HL-60/S4 treated with phorbol 12-myristate 13-acetate at 8.2 ng/mL for 4 days and 3 days (cell line): ENCODE data around the gene CACNA2D3.

Source experiments
- in situ Hi-C: fragments of 300-500 bp; cut with MboI; formaldehyde crosslinking; loops from 2 replicates; pipeline ENCODE4 v1.15.0; 2022; ENCODE audit warnings: low sequenced_read_pairs

CACNA2D3 gene

DNA sequence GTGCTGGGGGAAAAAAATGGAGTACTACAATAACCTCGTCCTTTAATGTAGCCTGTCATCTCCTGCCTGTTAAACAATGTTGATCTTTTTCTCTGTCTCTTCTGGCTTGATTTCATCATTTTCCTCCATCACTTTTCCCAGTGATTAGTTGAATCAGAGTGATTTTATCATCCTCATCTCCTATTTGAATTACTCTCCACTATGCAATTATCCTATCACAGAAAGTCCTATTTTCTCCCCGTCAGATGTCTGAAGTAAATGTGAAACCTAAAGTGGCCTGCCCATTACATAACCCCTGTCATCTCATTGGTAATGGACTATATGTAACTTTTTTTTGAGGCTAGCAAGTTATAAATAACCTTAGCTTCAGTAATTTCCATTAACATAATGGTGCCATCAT, 201.8 kb downstream of the CACNA2D3 start:
- in situ Hi-C loops: no loop called here

DNA sequence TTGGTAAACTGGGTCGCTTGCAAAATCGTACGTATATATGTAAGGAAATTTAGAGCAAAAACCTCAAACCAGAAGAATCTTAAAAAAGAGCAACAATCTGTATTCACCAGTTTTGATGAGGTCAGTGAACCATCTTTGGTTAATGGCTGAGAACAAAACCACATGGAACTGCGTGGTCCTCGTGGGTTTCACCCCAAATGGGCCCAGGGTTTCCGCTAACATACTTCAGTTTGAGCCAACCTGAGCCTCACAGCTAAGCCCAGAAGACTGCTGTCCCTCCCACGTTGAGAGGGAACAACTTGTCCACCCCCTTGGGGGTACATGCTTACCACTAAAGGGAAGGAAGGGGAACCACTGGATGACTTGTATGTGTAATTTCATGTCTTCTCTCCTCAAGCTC, 204.6 kb downstream of the CACNA2D3 start:
- in situ Hi-C loops: no loop called here

- in situ Hi-C loops: no loop called here
Observed at GRCh38 chr3:54331341-54331740, 209.0 kb downstream of the CACNA2D3 start.

- in situ Hi-C loops: no loop called here
Observed at GRCh38 chr3:54337846-54338245, 215.5 kb downstream of the CACNA2D3 start.

DNA sequence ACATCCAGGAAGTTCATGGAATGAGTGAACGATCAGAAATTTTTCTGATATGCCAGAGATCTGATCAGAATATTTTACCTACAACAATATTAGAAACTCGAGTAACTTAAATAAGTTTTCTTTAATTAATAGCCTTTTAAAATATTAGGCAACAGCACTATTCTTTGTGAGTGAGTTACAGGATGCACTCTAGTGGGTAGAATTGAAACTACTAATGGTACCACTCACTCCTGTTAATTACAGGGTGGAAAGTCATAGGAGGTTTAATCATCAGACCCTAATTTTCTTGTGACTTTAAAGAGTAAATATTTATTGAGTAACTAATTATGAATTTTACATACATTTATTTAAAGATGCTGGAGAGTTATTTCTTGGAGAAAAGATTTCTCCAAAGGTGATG, 217.3 kb downstream of the CACNA2D3 start:
- in situ Hi-C loops: no loop called here

DNA sequence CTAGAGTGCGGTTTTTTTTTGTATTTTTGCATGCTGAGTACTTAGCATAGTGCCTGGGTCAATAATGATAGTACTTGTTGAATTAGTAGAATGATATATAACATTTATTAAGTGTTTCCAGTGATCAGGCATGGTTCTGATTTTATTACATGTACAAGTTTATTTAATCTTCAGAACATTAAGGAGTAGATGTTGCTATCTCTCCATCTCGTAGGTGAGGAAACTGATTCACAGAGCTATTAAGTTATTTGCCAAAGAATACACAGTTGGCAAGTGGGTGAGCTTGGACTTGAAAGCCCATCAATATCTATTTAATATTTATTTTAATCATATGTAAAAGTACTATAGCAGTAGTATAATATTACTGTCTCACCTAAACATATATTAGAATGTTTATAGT, 219.5 kb downstream of the CACNA2D3 start:
- in situ Hi-C loops: no loop called here

GRCh38 chr3:54342676-54343075, 220.3 kb downstream of the CACNA2D3 start:
- in situ Hi-C loops: no loop called here

GRCh38 chr3:54343495-54343894, 221.1 kb downstream of the CACNA2D3 start:
- in situ Hi-C loops: no loop called here

- in situ Hi-C loops: no loop called here
Observed at GRCh38 chr3:54344601-54345231, 222.4 kb downstream of the CACNA2D3 start.

GRCh38 chr3:54345847-54346375, 223.6 kb downstream of the CACNA2D3 start:
- in situ Hi-C loops: no loop called here

- in situ Hi-C loops: no loop called here
Observed at GRCh38 chr3:54347060-54347459, 224.7 kb downstream of the CACNA2D3 start.

GRCh38 chr3:54347933-54348332, 225.6 kb downstream of the CACNA2D3 start:
- in situ Hi-C loops: no loop called here

GRCh38 chr3:54349231-54349652, 226.9 kb downstream of the CACNA2D3 start:
- in situ Hi-C loops: no loop called here

DNA sequence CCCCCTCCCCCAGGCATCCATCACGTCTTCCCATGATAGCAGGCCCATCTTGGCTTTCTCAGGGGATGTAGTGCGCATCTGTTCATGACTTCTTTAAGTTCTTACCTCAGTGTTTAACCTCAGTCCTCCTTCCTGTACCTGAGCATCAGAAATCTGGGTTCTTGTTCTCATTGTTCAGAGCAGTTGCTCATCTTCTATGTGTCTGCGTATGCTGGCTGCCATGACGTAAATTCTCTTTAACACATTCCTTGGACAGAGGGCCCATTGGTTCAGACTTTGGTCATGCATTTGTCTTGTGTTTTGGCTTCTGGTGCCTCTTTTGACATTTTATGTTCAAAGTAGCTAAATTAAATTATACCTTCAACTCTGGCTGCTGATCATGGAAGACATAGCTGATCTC, 227.3 kb downstream of the CACNA2D3 start:
- in situ Hi-C loops: no loop called here

- in situ Hi-C loops: no loop called here
Observed at GRCh38 chr3:54353546-54353945, 231.2 kb downstream of the CACNA2D3 start.

- in situ Hi-C loops: no loop called here
Observed at GRCh38 chr3:54353946-54354345, 231.6 kb downstream of the CACNA2D3 start.

GRCh38 chr3:54355800-54356199, 233.4 kb downstream of the CACNA2D3 start:
- in situ Hi-C loops: no loop called here

- in situ Hi-C loops: no loop called here
Observed at GRCh38 chr3:54356261-54357045, 234.1 kb downstream of the CACNA2D3 start.

DNA sequence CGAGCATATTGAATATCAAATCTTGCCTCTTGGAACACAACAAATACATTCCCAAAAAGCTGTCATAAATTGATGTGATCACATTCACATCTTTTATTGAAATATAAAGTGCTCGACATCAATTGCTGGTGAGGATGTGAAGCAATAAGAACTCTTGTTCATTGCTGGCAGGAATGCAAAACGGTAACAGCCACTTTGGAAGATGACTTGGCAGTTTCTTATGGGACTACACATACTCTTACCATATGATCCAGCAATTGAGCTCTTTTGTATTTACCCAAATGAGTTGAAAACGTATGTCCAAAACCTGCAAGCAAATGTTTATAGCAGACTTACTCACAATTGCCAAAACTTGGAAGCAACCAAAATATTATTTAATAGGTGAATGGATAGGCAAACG, 234.9 kb downstream of the CACNA2D3 start:
- in situ Hi-C loops: no loop called here

- in situ Hi-C loops: no loop called here
Observed at GRCh38 chr3:54358316-54358715, 236.0 kb downstream of the CACNA2D3 start.

DNA sequence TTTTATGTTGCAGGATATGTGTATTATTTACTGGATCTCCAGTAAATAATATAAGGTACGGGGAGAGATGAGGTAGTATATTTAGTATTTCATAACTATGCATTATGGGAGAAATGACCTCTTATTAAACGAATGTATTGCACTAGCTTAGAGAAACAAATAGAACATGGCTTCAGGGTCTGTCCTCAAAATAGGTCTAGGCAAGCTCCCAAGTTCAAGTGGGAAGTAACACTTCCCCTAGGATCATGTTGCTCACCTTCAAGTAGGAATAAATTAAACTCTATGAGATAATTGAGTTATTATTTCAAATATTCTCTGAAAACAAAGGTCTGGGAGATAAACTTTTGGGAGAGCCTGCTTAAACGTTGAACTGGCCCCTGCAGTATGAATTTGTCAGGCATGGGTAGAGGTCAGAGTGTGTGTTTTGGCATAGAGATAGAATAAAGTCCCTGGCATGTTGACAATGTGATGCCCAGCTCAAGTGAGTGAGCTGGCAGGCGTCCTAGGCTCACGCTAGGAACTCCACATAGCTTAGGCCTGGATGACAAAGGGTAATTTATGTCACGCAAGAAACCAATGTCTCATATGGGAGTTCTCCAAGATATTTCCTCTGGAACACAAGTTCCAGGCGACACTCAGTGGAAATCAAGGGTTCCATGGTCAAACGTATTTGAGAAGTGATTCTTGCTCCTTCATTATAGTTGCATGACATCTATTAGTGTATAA, 236.8 kb downstream of the CACNA2D3 start:
- in situ Hi-C loops: no loop called here

GRCh38 chr3:54360320-54360719, 238.0 kb downstream of the CACNA2D3 start:
- in situ Hi-C loops: no loop called here
